ENCODE data around the gene TSC2. TPM values are rescaled to one million over a fixed set of nuclear protein-coding genes. Genes with fewer than 3 reads are reported as not detected.

TSC2 gene
- total and polyA plus RNA-seq, 3 experiments from 2014 or later, result 46.4 to 86.3 (median 79.3) TPM

- H3K4me3 ChIP-seq (ENCODE audit: low read length), result no peak overlapping the region
- POLR2A ChIA-PET, result no interaction called here
- Mint-ChIP-seq H3K27ac (no peak overlapping the region), H3K4me3 (no peak overlapping the region), H3K9me3 (no peaks in the 10 kb centered on the region), H3K36me3 (peaks cover 0 to 65% (median 5%) of the 10 kb centered on the region in 3 donors), H3K4me1 (no peaks in the 10 kb centered on the region), H3K27me3 (no peaks in the 10 kb centered on the region)
- H3K27me3 ChIP-seq (ENCODE audit: insufficient read depth, low read length, poor library complexity, severe bottlenecking), result no peaks in the 10 kb centered on the region
- no peaks in the 10 kb centered on the region for H3K9me3 ChIP-seq (ENCODE audit: low read length)
- H3K4me1 ChIP-seq (ENCODE audit: insufficient read depth, low read length), result no peaks in the 10 kb centered on the region
- no peak overlapping the region for H3K27ac ChIP-seq (ENCODE audit: low read depth, low read length)
- CTCF ChIA-PET, result no interaction called here
- H3K36me3 ChIP-seq (ENCODE audit: insufficient read depth, low read length), result peaks cover 8% of the 10 kb centered on the region
- DNase-seq, result no peak
These were observed 13.7 kb downstream of the TSC2 start for GRCh38 chr16:2061526-2061925.

- Mint-ChIP-seq H3K4me1 (no peaks in the 10 kb centered on the region), H3K27ac (no peak overlapping the region), H3K4me3 (no peak overlapping the region), H3K36me3 (peaks cover 0 to 61% (median 2%) of the 10 kb centered on the region in 3 donors), H3K9me3 (no peaks in the 10 kb centered on the region), H3K27me3 (no peaks in the 10 kb centered on the region)
- Histone ChIP-seq H3K27me3 (ENCODE audit: insufficient read depth, low read length, poor library complexity, severe bottlenecking) (no peaks in the 10 kb centered on the region), H3K4me1 (ENCODE audit: insufficient read depth, low read length) (no peaks in the 10 kb centered on the region), H3K4me3 (ENCODE audit: low read length) (no peak overlapping the region), H3K27ac (ENCODE audit: low read depth, low read length) (no peak overlapping the region), H3K36me3 (ENCODE audit: insufficient read depth, low read length) (peaks cover 8% of the 10 kb centered on the region), H3K9me3 (ENCODE audit: low read length) (no peaks in the 10 kb centered on the region)
- ChIA-PET POLR2A (no interaction called here), CTCF (interaction anchor here (0.8 kb wide), 1 partner anchor 78 kb away, joined by 3 read pairs; no protein-coding TSS in a partner anchor)
- no peak for DNase-seq
These were observed 15.0 kb downstream of the TSC2 start for GRCh38 chr16:2062801-2063200.

DNA sequence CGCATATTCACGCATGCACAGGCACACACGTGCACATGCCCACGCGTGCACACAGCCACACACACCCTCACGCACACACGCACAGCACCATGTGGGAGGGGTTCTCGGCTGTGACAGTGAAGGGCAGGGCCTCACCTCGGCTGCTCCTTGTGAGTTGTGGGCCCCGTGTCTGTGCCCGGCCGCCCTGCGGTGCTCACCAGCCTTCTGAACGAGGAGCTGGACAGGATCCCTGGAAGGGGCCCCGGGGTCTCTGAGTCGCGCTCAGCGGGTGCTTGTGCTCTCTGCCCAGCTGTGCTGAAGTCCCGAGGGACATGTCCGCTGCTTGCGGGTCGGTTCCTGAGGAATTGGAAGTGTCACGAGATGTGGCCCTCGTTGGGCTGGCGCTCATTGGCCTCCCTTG is 16.1 kb downstream of the TSC2 start:
- Histone ChIP-seq H3K27ac (ENCODE audit: low read depth, low read length) (no peak overlapping the region), H3K36me3 (ENCODE audit: insufficient read depth, low read length) (peaks cover 8% of the 10 kb centered on the region), H3K4me1 (ENCODE audit: insufficient read depth, low read length) (no peaks in the 10 kb centered on the region), H3K9me3 (ENCODE audit: low read length) (no peaks in the 10 kb centered on the region), H3K27me3 (ENCODE audit: insufficient read depth, low read length, poor library complexity, severe bottlenecking) (no peaks in the 10 kb centered on the region), H3K4me3 (ENCODE audit: low read length) (no peak overlapping the region)
- no peak for DNase-seq
- CTCF ChIA-PET, result no interaction called here
- H3K36me3 Mint-ChIP-seq, result peaks cover 0 to 60% (median 4%) of the 10 kb centered on the region in 3 donors
- no peak overlapping the region for H3K27ac Mint-ChIP-seq
- POLR2A ChIA-PET, result no interaction called here
- H3K4me3 Mint-ChIP-seq, result no peak overlapping the region
- H3K4me1 Mint-ChIP-seq, result no peaks in the 10 kb centered on the region
- H3K27me3 Mint-ChIP-seq, result no peaks in the 10 kb centered on the region
- no peaks in the 10 kb centered on the region for H3K9me3 Mint-ChIP-seq

DNA sequence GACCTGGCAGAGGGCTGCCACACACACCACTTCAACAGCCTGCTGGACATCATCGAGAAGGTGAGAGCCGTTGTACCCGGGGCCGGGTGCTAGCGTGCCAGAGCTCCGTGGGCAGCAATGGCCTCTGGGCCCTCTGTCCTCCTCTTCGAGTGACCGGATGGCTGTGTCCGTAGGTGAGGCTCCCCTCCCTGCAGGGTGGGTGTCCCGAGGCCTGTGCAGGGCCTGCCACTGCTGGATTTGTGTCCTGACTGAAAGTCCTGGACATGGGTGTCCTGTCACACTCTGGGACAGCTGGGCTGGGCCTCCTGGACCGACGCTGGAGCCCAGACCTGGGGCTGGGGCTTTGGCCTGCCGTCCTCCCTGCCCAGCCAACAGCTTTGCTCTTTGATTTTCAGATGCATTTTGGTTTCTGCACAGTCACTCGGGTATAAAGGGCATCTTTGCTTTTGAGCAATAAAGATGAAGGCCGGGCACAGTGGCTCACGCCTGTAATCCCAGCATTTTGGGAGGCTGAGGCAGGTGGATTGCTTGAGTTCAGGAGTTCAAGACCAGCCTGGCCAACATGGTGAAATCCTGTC is 16.7 kb downstream of the TSC2 start:
- CTCF ChIA-PET, result no interaction called here
- no peak overlapping the region for H3K4me3 Mint-ChIP-seq
- POLR2A ChIA-PET, result interaction anchor here (0.7 kb wide), 1 partner anchor 76 kb away, joined by 13 read pairs; no protein-coding TSS in a partner anchor
- H3K27ac ChIP-seq (ENCODE audit: low read depth, low read length), result no peak overlapping the region
- no peaks in the 10 kb centered on the region for H3K9me3 Mint-ChIP-seq
- H3K36me3 Mint-ChIP-seq, result peaks cover 0 to 62% (median 4%) of the 10 kb centered on the region in 3 donors
- H3K4me3 ChIP-seq (ENCODE audit: low read length), result no peak overlapping the region
- H3K27me3 Mint-ChIP-seq, result no peaks in the 10 kb centered on the region
- no peak overlapping the region for H3K27ac Mint-ChIP-seq
- no peak for DNase-seq
- H3K36me3 ChIP-seq (ENCODE audit: insufficient read depth, low read length), result peaks cover 8% of the 10 kb centered on the region
- H3K4me1 Mint-ChIP-seq, result no peaks in the 10 kb centered on the region
- H3K27me3 ChIP-seq (ENCODE audit: insufficient read depth, low read length, poor library complexity, severe bottlenecking), result no peaks in the 10 kb centered on the region
- H3K9me3 ChIP-seq (ENCODE audit: low read length), result no peaks in the 10 kb centered on the region
- no peaks in the 10 kb centered on the region for H3K4me1 ChIP-seq (ENCODE audit: insufficient read depth, low read length)

DNA sequence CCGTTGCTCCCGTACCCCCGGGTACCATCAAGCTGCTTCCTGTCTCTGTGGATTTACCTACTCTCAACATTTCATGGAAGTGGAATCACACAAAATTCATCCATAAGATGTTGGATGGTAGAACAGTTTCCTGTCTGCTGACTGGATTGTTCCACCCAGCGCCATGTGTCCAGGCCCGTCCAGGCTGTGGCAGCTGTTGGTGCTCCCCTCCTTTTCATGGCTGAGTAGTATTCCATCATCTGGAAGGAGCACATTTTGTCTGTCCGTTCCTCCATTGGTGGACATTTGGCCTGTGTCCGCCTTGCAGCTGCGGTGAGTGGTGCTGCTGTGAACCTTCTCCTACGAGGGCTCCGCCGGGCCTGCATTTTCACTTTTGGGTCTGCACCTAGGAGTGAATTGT is 18.4 kb downstream of the TSC2 start:
- peaks cover 8% of the 10 kb centered on the region for H3K36me3 ChIP-seq (ENCODE audit: insufficient read depth, low read length)
- POLR2A ChIA-PET, result no interaction called here
- H3K4me3 ChIP-seq (ENCODE audit: low read length), result no peak overlapping the region
- Mint-ChIP-seq H3K27ac (peak overlapping the region in 3 of 8 donors; percentile 2 to 61 (median 17)), H3K4me1 (no peaks in the 10 kb centered on the region), H3K36me3 (peaks cover 0 to 64% (median 8%) of the 10 kb centered on the region in 3 donors), H3K4me3 (no peak overlapping the region), H3K27me3 (no peaks in the 10 kb centered on the region), H3K9me3 (no peaks in the 10 kb centered on the region)
- H3K9me3 ChIP-seq (ENCODE audit: low read length), result no peaks in the 10 kb centered on the region
- CTCF ChIA-PET, result interaction anchor here (0.7 kb wide), 1 partner anchor 17 kb away, joined by 3 read pairs; no protein-coding TSS in a partner anchor
- H3K4me1 ChIP-seq (ENCODE audit: insufficient read depth, low read length), result no peaks in the 10 kb centered on the region
- H3K27me3 ChIP-seq (ENCODE audit: insufficient read depth, low read length, poor library complexity, severe bottlenecking), result no peaks in the 10 kb centered on the region
- H3K27ac ChIP-seq (ENCODE audit: low read depth, low read length), result no peak overlapping the region
- no peak for DNase-seq

- no peaks in the 10 kb centered on the region for H3K9me3 ChIP-seq (ENCODE audit: low read length)
- DNase-seq, result no peak
- no peaks in the 10 kb centered on the region for H3K4me1 Mint-ChIP-seq
These were observed 23.0 kb downstream of the TSC2 start for GRCh38 chr16:2070576-2071453.

DNA sequence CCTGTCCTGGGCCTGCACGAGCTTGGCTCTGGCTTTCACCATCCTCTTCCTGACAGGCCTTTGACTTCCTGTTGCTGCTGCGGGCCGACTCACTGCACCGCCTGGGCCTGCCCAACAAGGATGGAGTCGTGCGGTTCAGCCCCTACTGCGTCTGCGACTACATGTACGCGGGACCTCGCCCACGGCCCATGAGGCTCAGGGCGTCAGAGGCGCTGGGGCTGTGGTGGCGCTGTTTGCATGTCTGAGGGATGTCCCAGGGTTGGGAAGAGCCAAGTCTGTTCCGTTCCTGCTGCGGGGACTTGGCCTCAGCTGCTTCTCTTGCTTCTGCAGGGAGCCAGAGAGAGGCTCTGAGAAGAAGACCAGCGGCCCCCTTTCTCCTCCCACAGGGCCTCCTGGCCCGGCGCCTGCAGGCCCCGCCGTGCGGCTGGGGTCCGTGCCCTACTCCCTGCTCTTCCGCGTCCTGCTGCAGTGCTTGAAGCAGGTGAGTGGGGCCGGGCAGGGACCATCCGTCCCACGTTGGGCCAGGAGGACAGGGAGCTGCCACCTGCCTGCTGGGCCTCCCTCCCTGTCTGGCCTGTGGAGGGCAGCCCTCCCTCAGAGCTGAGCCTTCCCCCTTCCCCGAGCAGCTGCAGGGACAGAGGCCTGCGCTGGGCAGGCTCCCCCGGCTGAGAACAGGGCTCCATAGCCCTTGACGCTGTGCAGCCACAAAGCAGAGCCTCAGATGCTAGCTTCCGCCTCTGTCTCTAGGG is 23.8 kb downstream of the TSC2 start:
- no peak overlapping the region for H3K4me3 ChIP-seq (ENCODE audit: low read length)
- Mint-ChIP-seq H3K4me3 (no peak overlapping the region), H3K4me1 (no peaks in the 10 kb centered on the region), H3K36me3 (peaks cover 0 to 69% (median 6%) of the 10 kb centered on the region in 3 donors), H3K27ac (peak overlapping the region in 1 of 8 donors; percentile 60), H3K9me3 (no peaks in the 10 kb centered on the region), H3K27me3 (no peaks in the 10 kb centered on the region)
- H3K27ac ChIP-seq (ENCODE audit: low read depth, low read length), result no peak overlapping the region
- H3K27me3 ChIP-seq (ENCODE audit: insufficient read depth, low read length, poor library complexity, severe bottlenecking), result no peaks in the 10 kb centered on the region
- POLR2A ChIA-PET, result no interaction called here
- CTCF ChIA-PET, result no interaction called here
- H3K4me1 ChIP-seq (ENCODE audit: insufficient read depth, low read length), result no peaks in the 10 kb centered on the region
- no peak for DNase-seq
- no peaks in the 10 kb centered on the region for H3K9me3 ChIP-seq (ENCODE audit: low read length)
- H3K36me3 ChIP-seq (ENCODE audit: insufficient read depth, low read length), result no peaks in the 10 kb centered on the region

More at GRCh38 chr16:2070576-2071453, 23.0 kb downstream of the TSC2 start:
- Histone ChIP-seq H3K4me1 (ENCODE audit: insufficient read depth, low read length) (no peaks in the 10 kb centered on the region), H3K4me3 (ENCODE audit: low read length) (no peak overlapping the region), H3K27me3 (ENCODE audit: insufficient read depth, low read length, poor library complexity, severe bottlenecking) (no peaks in the 10 kb centered on the region), H3K27ac (ENCODE audit: low read depth, low read length) (no peak overlapping the region), H3K36me3 (ENCODE audit: insufficient read depth, low read length) (peaks cover 4% of the 10 kb centered on the region)
- ChIA-PET POLR2A (interaction anchor here (0.8 kb wide), 1 partner anchor 23 kb away, joined by 3 read pairs; the partner anchor contains the start of gene NTHL1), CTCF (interaction anchor here (2.0 kb wide), 1 partner anchor 70 kb away, joined by 5 read pairs; no protein-coding TSS in a partner anchor)
- Mint-ChIP-seq H3K27ac (no peak overlapping the region), H3K9me3 (no peaks in the 10 kb centered on the region), H3K27me3 (no peaks in the 10 kb centered on the region), H3K4me3 (no peak overlapping the region), H3K36me3 (peaks cover 0 to 74% (median 9%) of the 10 kb centered on the region in 3 donors)

GRCh38 chr16:2072926-2073325 is 25.1 kb downstream of the TSC2 start:
- ChIA-PET CTCF (no interaction called here), POLR2A (no interaction called here)
- Mint-ChIP-seq H3K4me1 (no peaks in the 10 kb centered on the region), H3K36me3 (peaks cover 0 to 72% (median 6%) of the 10 kb centered on the region in 3 donors), H3K27ac (no peak overlapping the region), H3K9me3 (no peaks in the 10 kb centered on the region), H3K4me3 (no peak overlapping the region), H3K27me3 (peaks cover 0 to 1% of the 10 kb centered on the region in 2 donors)
- H3K4me3 ChIP-seq (ENCODE audit: low read length), result no peak overlapping the region
- H3K27ac ChIP-seq (ENCODE audit: low read depth, low read length), result no peak overlapping the region
- DNase-seq, result no peak
- no peaks in the 10 kb centered on the region for H3K4me1 ChIP-seq (ENCODE audit: insufficient read depth, low read length)
- no peaks in the 10 kb centered on the region for H3K36me3 ChIP-seq (ENCODE audit: insufficient read depth, low read length)
- no peaks in the 10 kb centered on the region for H3K27me3 ChIP-seq (ENCODE audit: insufficient read depth, low read length, poor library complexity, severe bottlenecking)
- no peaks in the 10 kb centered on the region for H3K9me3 ChIP-seq (ENCODE audit: low read length)

Measured in CD8-positive, alpha-beta memory T cell (primary cell).